Measurements from ENCODE around the gene TMEM220.

Gene TMEM220

GRCh38 chr17:10754861-10755591 is 25.2 kb upstream of the TMEM220 start:
- no peak for TF ChIP-seq CTCF (conservative IDR thresholded peaks at IDR 0.05)
- no peak overlapping the region for H3K27ac ChIP-seq

- TF ChIP-seq CTCF (conservative IDR thresholded peaks at IDR 0.05), result peak; percentile 54
- no peak overlapping the region for H3K27ac ChIP-seq
These were observed 24.3 kb upstream of the TMEM220 start for GRCh38 chr17:10754109-10754508.

- no peak for TF ChIP-seq CTCF (conservative IDR thresholded peaks at IDR 0.05)
- no peak overlapping the region for H3K27ac ChIP-seq
These were observed 22.9 kb upstream of the TMEM220 start for GRCh38 chr17:10752696-10753095.

- TF ChIP-seq CTCF (conservative IDR thresholded peaks at IDR 0.05), result no peak
- H3K27ac ChIP-seq, result no peak overlapping the region
These were observed 21.7 kb upstream of the TMEM220 start for GRCh38 chr17:10751563-10751962.

- TF ChIP-seq CTCF (conservative IDR thresholded peaks at IDR 0.05), result no peak
- no peak overlapping the region for H3K27ac ChIP-seq
These were observed 20.4 kb upstream of the TMEM220 start for GRCh38 chr17:10750210-10750609.

GRCh38 chr17:10748531-10749181 is 18.8 kb upstream of the TMEM220 start:
- no peak overlapping the region for H3K27ac ChIP-seq
- no peak for TF ChIP-seq CTCF (conservative IDR thresholded peaks at IDR 0.05)

- no peak overlapping the region for H3K27ac ChIP-seq
- TF ChIP-seq CTCF (conservative IDR thresholded peaks at IDR 0.05), result no peak
These were observed 15.4 kb upstream of the TMEM220 start for GRCh38 chr17:10745231-10745630.

Data from VCaP (cell line).